ENCODE measurements around the gene ZNF80. TPM values are rescaled to one million over a fixed set of nuclear protein-coding genes. Genes with fewer than 3 reads are reported as not detected.

The ZNF80 gene
- total and polyA plus RNA-seq, 2 donors (not counting 3 experiments of a cell fraction or from before 2014, with no cell fraction given), result not detected

- no peak overlapping the region for H2AFZ ChIP-seq (ENCODE audit: low read depth, low read length)
- H4K20me1 ChIP-seq (replicated peaks; ENCODE audit: control insufficient read depth, extremely low read depth, insufficient read depth, low read length), result no peaks in the 10 kb centered on the region
- BruUV-seq (replicated peaks), result no TSS peak
- DNase-seq (ENCODE audit: low read depth, low spot score), result no peak
- H3K4me1 ChIP-seq (ENCODE audit: control insufficient read depth, extremely low read depth, insufficient read depth, low read length), result no peaks in the 10 kb centered on the region
- no peak overlapping the region for H3K27ac ChIP-seq (ENCODE audit: insufficient read depth, low read depth, low read length)
- no peak overlapping the region for H3K4me3 ChIP-seq (replicated peaks in 1 of 3; ENCODE audit: insufficient read depth in 1 of 3, low read depth in 1 of 3, low read length in 3 of 3)
- H3K9me3 ChIP-seq (replicated peaks; ENCODE audit: control insufficient read depth, insufficient read depth, low read length), result no peaks in the 10 kb centered on the region
- ChIA-PET CTCF (no interaction called here), POLR2A (no interaction called here)
- H3K79me2 ChIP-seq (ENCODE audit: control insufficient read depth, insufficient read depth, low read length), result no peaks in the 10 kb centered on the region
- FAIRE-seq, result no peak
- H3K9me1 ChIP-seq (replicated peaks; ENCODE audit: control insufficient read depth, extremely low read depth, insufficient read depth, low read length), result no peaks in the 10 kb centered on the region
- H3K4me2 ChIP-seq (ENCODE audit: insufficient read depth, low read length), result no peak overlapping the region
- H3K36me3 ChIP-seq (ENCODE audit: control insufficient read depth in 2 of 2, extremely low read depth in 1 of 2, insufficient read depth in 2 of 2, low read length in 2 of 2), result no peaks in the 10 kb centered on the region
- intact Hi-C loops (cut with micrococcal nuclease), result no loop called here
- H3K9ac ChIP-seq (replicated peaks; ENCODE audit: extremely low read depth, insufficient read depth, low read length), result no peak overlapping the region
- TF ChIP-seq FOS (IDR thresholded peaks at IDR 0.05; ENCODE audit: borderline replicate concordance, insufficient read depth, low read length) (no peak), MYC (IDR thresholded peaks at IDR 0.05; ENCODE audit: low read depth, low read length) (no peak), POLR2AphosphoS5 (IDR thresholded peaks at IDR 0.05; ENCODE audit: insufficient read depth, low read depth, low read length) (no peak), MAX (IDR thresholded peaks at IDR 0.05; ENCODE audit: insufficient read depth, insufficient read length) (no peak), GATA2 (IDR thresholded peaks at IDR 0.05; ENCODE audit: insufficient read depth, insufficient read length, low read depth, low read length) (no peak), JUN (IDR thresholded peaks at IDR 0.05; ENCODE audit: borderline replicate concordance, insufficient read depth, insufficient read length, low read depth) (no peak), POLR2A (IDR thresholded peaks at IDR 0.05; ENCODE audit: low read depth, low read length) (no peak), EZH2 (IDR thresholded peaks at IDR 0.05; ENCODE audit: borderline replicate concordance, low read depth, low read length, severe bottlenecking) (no peak), CTCF (IDR thresholded peaks at IDR 0.05; ENCODE audit: extremely low read depth in 1 of 2, insufficient read depth in 1 of 2, low read depth in 1 of 2, low read length in 2 of 2) (no peak)
- dilution Hi-C loops (cut with MboI; ENCODE audit: extremely low pct_ligation_motif_present, low sequenced_read_pairs), result no loop called here
- peaks cover 3 to 18% of the 10 kb centered on the region in 2 experiments for H3K27me3 ChIP-seq (ENCODE audit: control insufficient read depth in 2 of 2, insufficient read depth in 2 of 2, low read length in 2 of 2)
Observed at GRCh38 chr3:114186501-114186900, 50.9 kb downstream of the ZNF80 start.

Other genes with a start within 250 kb of the ZNF80 start
- gene CCDC191, start 181.1 kb downstream of the ZNF80 start, total RNA-seq, result 3.8 and 4.9 TPM in 2 replicates
- gene CCDC191, start 181.1 kb downstream of the ZNF80 start, polyA plus RNA-seq, result 1.4 and 1.7 TPM in 2 replicates
- 29.5 and 42.8 TPM in 2 replicates for gene QTRT2, start 180.8 kb downstream of the ZNF80 start, total RNA-seq
- 9.1 and 11.0 TPM in 2 replicates for gene QTRT2, start 180.8 kb downstream of the ZNF80 start, polyA plus RNA-seq
- gene DRD3, start 58.5 kb downstream of the ZNF80 start, total RNA-seq, result not detected in 2 replicates
- not detected in 2 replicates for gene DRD3, start 58.5 kb downstream of the ZNF80 start, polyA plus RNA-seq
- gene TIGIT, start 56.5 kb upstream of the ZNF80 start, total RNA-seq, result not detected in 2 replicates
- gene TIGIT, start 56.5 kb upstream of the ZNF80 start, polyA plus RNA-seq, result not detected in 2 replicates

Data from endothelial cell of umbilical vein (primary cell).